ENCODE measurements around the gene SLCO2A1. TPM values are rescaled to one million over a fixed set of nuclear protein-coding genes. Genes with fewer than 3 reads are reported as not detected.

The SLCO2A1 gene
- total RNA-seq, 1 donor from 2014 or later = 3.8 TPM

GRCh38 chr3:133878518-133878917, 151.2 kb downstream of the SLCO2A1 start:
- DNase-seq (ENCODE audit: low spot score) = no peak
- no peak for TF ChIP-seq CTCF (IDR thresholded peaks at IDR 0.05; ENCODE audit: unreplicated experiment)
- Mint-ChIP-seq H3K27ac (ENCODE audit: unreplicated experiment) (no peak overlapping the region), H3K27me3 (ENCODE audit: unreplicated experiment) (no peaks in the 10 kb centered on the region), H3K9me3 (ENCODE audit: unreplicated experiment) (no peaks in the 10 kb centered on the region), H3K36me3 (ENCODE audit: low read depth, unreplicated experiment) (peaks cover 3% of the 10 kb centered on the region), H3K4me1 (ENCODE audit: unreplicated experiment) (no peaks in the 10 kb centered on the region), H3K4me3 (ENCODE audit: unreplicated experiment) (no peak overlapping the region)

Other genes starting within 250 kb of the SLCO2A1 start
- 22.9 TPM for gene SRPRB, start 224.1 kb downstream of the SLCO2A1 start, total RNA-seq (ENCODE audit: unreplicated experiment)
- gene RAB6B, start 134.0 kb downstream of the SLCO2A1 start, total RNA-seq (ENCODE audit: unreplicated experiment) = 3.9 TPM
- 60.4 TPM for gene RYK, start 220.9 kb upstream of the SLCO2A1 start, total RNA-seq (ENCODE audit: unreplicated experiment)

Data from endothelial cell (in vitro differentiated cells).